ENCODE measurements around the gene AP2M1.

- TF ChIP-seq CTCF (IDR thresholded peaks at IDR 0.05): no peak
- no peak for TF ChIP-seq POLR2A (IDR thresholded peaks at IDR 0.05)
These were observed 56.2 kb downstream of the AP2M1 start for GRCh38 chr3:184230603-184231528.

All from heart left ventricle (tissue), 13 donors.